Ishikawa (cell line): Measurements from ENCODE around the gene BEX4.

Source experiments
- CEBPB ChIP-seq: IDR thresholded peaks from 2 replicates; pipeline ENCODE4 v1.6.1; 2012
- CREB1 ChIP-seq: IDR thresholded peaks from 2 replicates; pipeline ENCODE4 v1.6.1; 2012; ENCODE audit warnings: low read depth
- EGR1 ChIP-seq: IDR thresholded peaks from 2 replicates; pipeline ENCODE4 v1.6.1; 2012
- EP300 ChIP-seq: IDR thresholded peaks from 2 replicates; pipeline ENCODE4 v1.6.1; 2012; ENCODE audit warnings: borderline replicate concordance
- FOXM1 ChIP-seq: IDR thresholded peaks from 2 replicates; pipeline ENCODE4 v1.6.1; 2012; ENCODE audit warnings: low read depth, borderline replicate concordance
- MAX ChIP-seq: IDR thresholded peaks from 2 replicates; pipeline ENCODE4 v1.6.1; 2012
- NFIC ChIP-seq: IDR thresholded peaks from 2 replicates; pipeline ENCODE4 v1.6.1; 2012
- RAD21 ChIP-seq: IDR thresholded peaks from 2 replicates; pipeline ENCODE4 v1.6.1; 2012; ENCODE audit warnings: low read depth
- REST ChIP-seq: IDR thresholded peaks from 2 replicates; pipeline ENCODE4 v1.6.1; 2012; ENCODE audit warnings: low read depth, mild to moderate bottlenecking
- TAF1 ChIP-seq: IDR thresholded peaks from 2 replicates; pipeline ENCODE4 v1.6.1; 2012; ENCODE audit warnings: low read depth, mild to moderate bottlenecking
- TCF12 ChIP-seq: IDR thresholded peaks from 2 replicates; pipeline ENCODE4 v1.6.1; 2012; ENCODE audit warnings: low read depth
- TEAD4 ChIP-seq: IDR thresholded peaks from 2 replicates; pipeline ENCODE4 v1.6.1; 2012
- USF1 ChIP-seq: IDR thresholded peaks from 2 replicates; pipeline ENCODE4 v1.6.1; 2012
- YY1 ChIP-seq: IDR thresholded peaks from 2 replicates; pipeline ENCODE4 v1.6.1; 2012; ENCODE audit warnings: low read depth
- ZBTB7A ChIP-seq: IDR thresholded peaks from 2 replicates; pipeline ENCODE4 v1.6.1; 2012; ENCODE audit warnings: low read depth

BEX4 gene

GRCh38 chrX:103234869-103235268 lies 20.0 kb downstream of the BEX4 start:
- TF ChIP-seq TCF12 (no peak), FOXM1 (no peak), YY1 (no peak), CEBPB (no peak), ZBTB7A (no peak), MAX (no peak), RAD21 (no peak), CREB1 (no peak), REST (no peak), NFIC (no peak), USF1 (no peak), TAF1 (no peak), EGR1 (no peak), EP300 (no peak), TEAD4 (no peak)

- TF ChIP-seq EGR1 (no peak), TEAD4 (no peak), MAX (no peak), TAF1 (no peak), RAD21 (no peak), FOXM1 (no peak), TCF12 (no peak), CEBPB (no peak)
Measured at GRCh38 chrX:103236296-103236695, 21.4 kb downstream of the BEX4 start.

- TF ChIP-seq MAX, result no peak
- no peak for TF ChIP-seq TCF12
- TF ChIP-seq CEBPB, result no peak
- TF ChIP-seq REST, result no peak
- TF ChIP-seq NFIC, result no peak
- no peak for TF ChIP-seq TAF1
- no peak for TF ChIP-seq TEAD4
- no peak for TF ChIP-seq USF1
- no peak for TF ChIP-seq EGR1
- TF ChIP-seq CREB1, result no peak
- no peak for TF ChIP-seq FOXM1
Measured at GRCh38 chrX:103240155-103240554, 25.2 kb downstream of the BEX4 start.

GRCh38 chrX:103248553-103248952 lies 33.6 kb downstream of the BEX4 start:
- no peak for TF ChIP-seq YY1
- no peak for TF ChIP-seq CEBPB
- TF ChIP-seq RAD21, result 0 out of 2 replicates have a peak, but pooled peaks have one; percentile 11
- no peak for TF ChIP-seq TEAD4
- no peak for TF ChIP-seq FOXM1

GRCh38 chrX:103249805-103250204 lies 34.9 kb downstream of the BEX4 start:
- TF ChIP-seq EGR1, result no peak
- TF ChIP-seq TAF1, result no peak
- TF ChIP-seq NFIC, result no peak
- no peak for TF ChIP-seq CREB1
- no peak for TF ChIP-seq EP300
- no peak for TF ChIP-seq RAD21
- TF ChIP-seq TEAD4, result no peak
- TF ChIP-seq TCF12, result no peak
- TF ChIP-seq YY1, result no peak
- no peak for TF ChIP-seq ZBTB7A
- TF ChIP-seq REST, result no peak
- TF ChIP-seq FOXM1, result no peak
- no peak for TF ChIP-seq MAX
- no peak for TF ChIP-seq CEBPB
- TF ChIP-seq USF1, result no peak
